A673 (cell line): ENCODE results near the gene ZNF80.

Experiments used
- CTCF ChIP-seq: fragments of 300-800, 200-600 bp; sonication (generic); conservative IDR thresholded peaks from 2 replicates; pipeline ENCODE4 v1.5.1; 2017; ENCODE audit warnings: low read depth, mild to moderate bottlenecking, antibody characterized with exemption, low read length, moderate library complexity, mixed read lengths
- EZH2 ChIP-seq: fragments of 200-600 bp; sonication (generic); IDR thresholded peaks from 2 replicates; pipeline ENCODE4 v1.6.1; 2017; ENCODE audit warnings: borderline replicate concordance, low read depth, mild to moderate bottlenecking, mixed read lengths, antibody characterized with exemption, low read length; ENCODE audit not compliant: poor library complexity, severe bottlenecking

DNA sequence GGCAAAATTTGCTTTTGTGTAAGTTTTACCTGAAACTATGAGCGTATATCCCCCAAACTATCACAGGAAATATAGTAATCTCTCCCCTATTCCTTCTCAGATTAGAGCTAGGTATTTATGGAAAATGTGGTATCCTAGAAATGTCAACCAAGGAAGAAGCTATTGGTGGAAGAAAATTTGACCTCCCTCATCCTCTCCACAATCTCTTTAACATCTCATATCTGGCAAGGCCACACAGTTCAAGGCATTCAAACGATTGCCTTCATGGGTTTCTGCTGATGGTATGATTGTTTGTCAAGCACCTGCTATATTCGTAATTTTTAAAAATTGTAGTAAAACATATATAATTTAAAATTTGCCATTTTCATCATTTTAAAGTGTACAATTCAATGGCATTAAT is 31.0 kb downstream of the ZNF80 start:
- TF ChIP-seq CTCF: no peak
- TF ChIP-seq EZH2: no peak
